GM12892 (cell line): ENCODE data around the gene DEXI.

Experiments used
- POLR2A ChIP-seq: IDR thresholded peaks from 2 replicates; pipeline ENCODE4 v1.6.1; 2011; ENCODE audit warnings: low read depth, low read length, control low read depth
- TAF1 ChIP-seq: IDR thresholded peaks from 2 replicates; pipeline ENCODE4 v1.6.1; 2011; ENCODE audit warnings: low read depth, mild to moderate bottlenecking, control low read depth, low read length, borderline replicate concordance

DNA sequence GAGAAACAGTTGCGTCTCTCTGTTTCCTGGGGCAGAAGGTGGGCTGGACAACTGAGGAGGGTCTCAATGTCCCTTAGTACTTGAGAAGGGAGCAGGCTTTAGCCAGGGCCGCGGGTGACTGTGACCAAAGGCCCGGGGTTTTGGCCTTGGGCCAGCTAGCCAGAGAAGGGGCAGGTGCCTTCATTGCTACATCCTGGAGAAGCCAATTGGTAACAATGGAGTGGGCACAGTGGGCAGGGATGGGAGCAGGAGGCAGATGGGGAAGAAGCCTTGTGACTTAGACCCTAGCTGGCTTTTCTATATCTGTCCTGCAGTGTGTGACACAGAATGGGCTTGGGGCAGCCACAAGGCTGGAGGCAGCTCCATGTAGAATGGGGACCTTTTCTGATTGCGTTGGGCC, 48.1 kb upstream of the DEXI start:
- TF ChIP-seq TAF1 = no peak
- no peak for TF ChIP-seq POLR2A
